HEK293 (cell line): ENCODE measurements around the gene MAFF.

Source experiments
- CTCF ChIA-PET: fragments of 350-600 bp; formaldehyde crosslinking; extraction: SDS; loops from one replicate; lab custom pipeline; 2021; ENCODE audit warnings: antibody characterized with exemption; lab: Yijun Ruan, JAX
- POLR2A ChIA-PET: fragments of 300-600 bp; formaldehyde crosslinking; extraction: SDS; loops from one replicate; lab custom pipeline; 2020; ENCODE audit warnings: antibody characterized with exemption, inconsistent platforms; lab: Yijun Ruan, JAX
- H3K27ac ChIP-seq: fragments of 200-500 bp; sonication (Bioruptor generic); 2 replicates; pipeline ENCODE4 v1.5.1; 2014; ENCODE audit warnings: low read depth, low read length, control low read depth, inconsistent platforms; ENCODE audit errors: extremely low read depth
- H3K36me3 ChIP-seq, 2 experiments: fragments of 200-500 bp in 1 of 2; sonication (Bioruptor generic) in 1 of 2; 1 replicate in 1 of 2; 2 replicates in 1 of 2; pipeline ENCODE4 v1.5.1; 2014 to 2017; ENCODE audit warnings: inconsistent platforms in 2 of 2, low read length in 2 of 2; ENCODE audit not compliant: control insufficient read depth in 2 of 2, insufficient read depth in 1 of 2
- H3K4me1 ChIP-seq: fragments of 200-500 bp; sonication (Bioruptor generic); 2 replicates; pipeline ENCODE4 v1.5.1; 2014; ENCODE audit warnings: mild to moderate bottlenecking, low read length, inconsistent platforms; ENCODE audit not compliant: control insufficient read depth, insufficient read depth
- H3K4me3 ChIP-seq: 2 replicates; pipeline ENCODE4 v1.5.1; 2011; ENCODE audit warnings: low read depth, mild to moderate bottlenecking, control low read depth, low read length, moderate library complexity
- H3K9me3 ChIP-seq: fragments of 200-500 bp; sonication (Bioruptor generic); 2 replicates; pipeline ENCODE4 v1.5.1; 2014; ENCODE audit warnings: low read depth, low read length, inconsistent platforms; ENCODE audit not compliant: control insufficient read depth, insufficient read depth
- ZBTB1 ChIP-seq: fragments of 450-650 bp; formaldehyde crosslinking; IDR thresholded peaks from 2 replicates; pipeline ENCODE4 v1.5.1; 2016; ENCODE audit warnings: missing biosample characterization, missing genetic modification characterization
- ZBTB7A ChIP-seq: fragments of 450-650 bp; formaldehyde crosslinking; IDR thresholded peaks from 2 replicates; pipeline ENCODE4 v1.5.1; 2016; ENCODE audit warnings: low read depth, missing biosample characterization, missing genetic modification characterization
- ZNF174 ChIP-seq: fragments of 450-650 bp; formaldehyde crosslinking; IDR thresholded peaks from 2 replicates; pipeline ENCODE4 v1.5.0; 2017; ENCODE audit warnings: missing biosample characterization, mild to moderate bottlenecking, missing genetic modification characterization
- ZNF514 ChIP-seq: fragments of 450-650 bp; formaldehyde crosslinking; IDR thresholded peaks from 2 replicates; pipeline ENCODE4 v1.5.1; 2016; ENCODE audit warnings: missing biosample characterization, missing genetic modification characterization
- ZNF571 ChIP-seq: fragments of 450-650 bp; formaldehyde crosslinking; IDR thresholded peaks from 2 replicates; pipeline ENCODE4 v1.5.0; 2017; ENCODE audit warnings: missing biosample characterization, missing genetic modification characterization
- ZNF629 ChIP-seq: fragments of 450-650 bp; formaldehyde crosslinking; IDR thresholded peaks from 2 replicates; pipeline ENCODE4 v1.5.1; 2017; ENCODE audit warnings: missing biosample characterization, missing genetic modification characterization
- ZNF658 ChIP-seq: fragments of 450-650 bp; formaldehyde crosslinking; IDR thresholded peaks from 2 replicates; pipeline ENCODE4; 2016; ENCODE audit warnings: missing biosample characterization, missing genetic modification characterization
- ZNF660 ChIP-seq: fragments of 450-650 bp; IDR thresholded peaks from 2 replicates; pipeline ENCODE4 v1.5.1; 2018; ENCODE audit warnings: missing biosample characterization, mild to moderate bottlenecking, missing genetic modification characterization
- ZSCAN16 ChIP-seq: fragments of 450-650 bp; formaldehyde crosslinking; IDR thresholded peaks from 2 replicates; pipeline ENCODE4 v1.5.1; 2016; ENCODE audit warnings: missing biosample characterization, missing genetic modification characterization
- TF ChIP-seq, protein P1 (sequence below): fragments of 450-650 bp; formaldehyde crosslinking; IDR thresholded peaks from 2 replicates; pipeline ENCODE4 v1.5.1; 2016; ENCODE audit warnings: missing biosample characterization, missing genetic modification characterization
- TF ChIP-seq, protein P2 (sequence below): fragments of 450-650 bp; formaldehyde crosslinking; conservative IDR thresholded peaks from 2 replicates; pipeline ENCODE4 v1.5.1; 2016; ENCODE audit warnings: low read depth, missing biosample characterization, missing genetic modification characterization
- TF ChIP-seq, protein P3 (sequence below): fragments of 450-650 bp; formaldehyde crosslinking; IDR thresholded peaks from 2 replicates; pipeline ENCODE4 v1.5.1; 2016; ENCODE audit warnings: missing biosample characterization, missing genetic modification characterization
- TF ChIP-seq, protein P4 (sequence below): fragments of 450-650 bp; formaldehyde crosslinking; optimal IDR thresholded peaks from 2 replicates; pipeline ENCODE3; 2016; ENCODE audit warnings: missing biosample characterization, mild to moderate bottlenecking, missing genetic modification characterization

Gene MAFF

DNA sequence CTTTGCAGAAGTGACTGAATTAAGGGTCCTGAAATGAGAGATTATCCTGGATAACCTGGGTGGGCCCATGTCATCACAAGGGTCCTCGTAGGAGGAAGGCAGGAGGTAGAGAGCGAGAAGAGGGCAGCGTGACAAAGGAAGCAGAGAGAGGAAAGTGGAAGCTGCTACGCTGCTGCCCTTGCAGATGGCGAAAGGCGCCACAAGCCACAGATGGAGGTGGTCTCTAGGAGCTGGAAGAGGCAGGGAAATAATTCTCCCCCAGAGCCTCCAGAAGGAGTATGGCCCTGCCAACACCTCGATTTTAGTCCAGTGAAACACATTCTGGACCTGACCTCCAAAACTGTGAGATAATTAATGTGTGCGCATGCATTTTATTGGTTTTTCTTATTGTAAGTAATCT, 57.6 kb downstream of the MAFF start:
- no peaks in the 10 kb centered on the region for H3K9me3 ChIP-seq
- H3K36me3 ChIP-seq, result peaks cover 0 to 12% of the 10 kb centered on the region in 2 experiments; a peak in 2 of 3 replicates
- no peak overlapping the region for H3K4me3 ChIP-seq
- no peak overlapping the region for H3K27ac ChIP-seq
- TF ChIP-seq, protein P1, sequence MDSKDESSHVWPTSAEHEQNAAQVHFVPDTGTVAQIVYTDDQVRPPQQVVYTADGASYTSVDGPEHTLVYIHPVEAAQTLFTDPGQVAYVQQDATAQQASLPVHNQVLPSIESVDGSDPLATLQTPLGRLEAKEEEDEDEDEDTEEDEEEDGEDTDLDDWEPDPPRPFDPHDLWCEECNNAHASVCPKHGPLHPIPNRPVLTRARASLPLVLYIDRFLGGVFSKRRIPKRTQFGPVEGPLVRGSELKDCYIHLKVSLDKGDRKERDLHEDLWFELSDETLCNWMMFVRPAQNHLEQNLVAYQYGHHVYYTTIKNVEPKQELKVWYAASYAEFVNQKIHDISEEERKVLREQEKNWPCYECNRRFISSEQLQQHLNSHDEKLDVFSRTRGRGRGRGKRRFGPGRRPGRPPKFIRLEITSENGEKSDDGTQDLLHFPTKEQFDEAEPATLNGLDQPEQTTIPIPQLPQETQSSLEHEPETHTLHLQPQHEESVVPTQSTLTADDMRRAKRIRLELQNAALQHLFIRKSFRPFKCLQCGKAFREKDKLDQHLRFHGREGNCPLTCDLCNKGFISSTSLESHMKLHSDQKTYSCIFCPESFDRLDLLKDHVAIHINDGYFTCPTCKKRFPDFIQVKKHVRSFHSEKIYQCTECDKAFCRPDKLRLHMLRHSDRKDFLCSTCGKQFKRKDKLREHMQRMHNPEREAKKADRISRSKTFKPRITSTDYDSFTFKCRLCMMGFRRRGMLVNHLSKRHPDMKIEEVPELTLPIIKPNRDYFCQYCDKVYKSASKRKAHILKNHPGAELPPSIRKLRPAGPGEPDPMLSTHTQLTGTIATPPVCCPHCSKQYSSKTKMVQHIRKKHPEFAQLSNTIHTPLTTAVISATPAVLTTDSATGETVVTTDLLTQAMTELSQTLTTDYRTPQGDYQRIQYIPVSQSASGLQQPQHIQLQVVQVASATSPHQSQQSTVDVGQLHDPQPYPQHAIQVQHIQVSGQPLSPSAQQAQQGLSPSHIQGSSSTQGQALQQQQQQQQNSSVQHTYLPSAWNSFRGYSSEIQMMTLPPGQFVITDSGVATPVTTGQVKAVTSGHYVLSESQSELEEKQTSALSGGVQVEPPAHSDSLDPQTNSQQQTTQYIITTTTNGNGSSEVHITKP, result peak; percentile 69
- TF ChIP-seq, protein P2, sequence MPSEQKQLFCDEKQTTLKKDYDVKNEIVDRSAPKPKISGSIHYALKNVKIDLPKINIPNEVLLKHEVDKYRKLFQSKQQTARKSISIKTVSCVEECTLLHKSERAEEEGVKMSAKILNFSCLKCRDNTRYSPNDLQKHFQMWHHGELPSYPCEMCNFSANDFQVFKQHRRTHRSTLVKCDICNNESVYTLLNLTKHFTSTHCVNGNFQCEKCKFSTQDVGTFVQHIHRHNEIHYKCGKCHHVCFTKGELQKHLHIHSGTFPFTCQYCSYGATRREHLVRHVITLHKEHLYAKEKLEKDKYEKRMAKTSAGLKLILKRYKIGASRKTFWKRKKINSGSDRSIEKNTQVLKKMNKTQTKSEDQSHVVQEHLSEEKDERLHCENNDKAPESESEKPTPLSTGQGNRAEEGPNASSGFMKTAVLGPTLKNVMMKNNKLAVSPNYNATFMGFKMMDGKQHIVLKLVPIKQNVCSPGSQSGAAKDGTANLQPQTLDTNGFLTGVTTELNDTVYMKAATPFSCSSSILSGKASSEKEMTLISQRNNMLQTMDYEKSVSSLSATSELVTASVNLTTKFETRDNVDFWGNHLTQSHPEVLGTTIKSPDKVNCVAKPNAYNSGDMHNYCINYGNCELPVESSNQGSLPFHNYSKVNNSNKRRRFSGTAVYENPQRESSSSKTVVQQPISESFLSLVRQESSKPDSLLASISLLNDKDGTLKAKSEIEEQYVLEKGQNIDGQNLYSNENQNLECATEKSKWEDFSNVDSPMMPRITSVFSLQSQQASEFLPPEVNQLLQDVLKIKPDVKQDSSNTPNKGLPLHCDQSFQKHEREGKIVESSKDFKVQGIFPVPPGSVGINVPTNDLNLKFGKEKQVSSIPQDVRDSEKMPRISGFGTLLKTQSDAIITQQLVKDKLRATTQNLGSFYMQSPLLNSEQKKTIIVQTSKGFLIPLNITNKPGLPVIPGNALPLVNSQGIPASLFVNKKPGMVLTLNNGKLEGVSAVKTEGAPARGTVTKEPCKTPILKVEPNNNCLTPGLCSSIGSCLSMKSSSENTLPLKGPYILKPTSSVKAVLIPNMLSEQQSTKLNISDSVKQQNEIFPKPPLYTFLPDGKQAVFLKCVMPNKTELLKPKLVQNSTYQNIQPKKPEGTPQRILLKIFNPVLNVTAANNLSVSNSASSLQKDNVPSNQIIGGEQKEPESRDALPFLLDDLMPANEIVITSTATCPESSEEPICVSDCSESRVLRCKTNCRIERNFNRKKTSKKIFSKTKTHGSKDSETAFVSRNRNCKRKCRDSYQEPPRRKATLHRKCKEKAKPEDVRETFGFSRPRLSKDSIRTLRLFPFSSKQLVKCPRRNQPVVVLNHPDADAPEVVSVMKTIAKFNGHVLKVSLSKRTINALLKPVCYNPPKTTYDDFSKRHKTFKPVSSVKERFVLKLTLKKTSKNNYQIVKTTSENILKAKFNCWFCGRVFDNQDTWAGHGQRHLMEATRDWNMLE, result no peak
- H3K4me1 ChIP-seq, result peaks cover 11% of the 10 kb centered on the region
- ChIA-PET POLR2A (interaction anchor here (0.5 kb wide), 1 partner anchor 8 kb away, joined by 3 read pairs; no protein-coding TSS in a partner anchor), CTCF (interaction anchor here (0.9 kb wide), 1 partner anchor 207 kb away, joined by 3 read pairs; no protein-coding TSS in a partner anchor)

DNA sequence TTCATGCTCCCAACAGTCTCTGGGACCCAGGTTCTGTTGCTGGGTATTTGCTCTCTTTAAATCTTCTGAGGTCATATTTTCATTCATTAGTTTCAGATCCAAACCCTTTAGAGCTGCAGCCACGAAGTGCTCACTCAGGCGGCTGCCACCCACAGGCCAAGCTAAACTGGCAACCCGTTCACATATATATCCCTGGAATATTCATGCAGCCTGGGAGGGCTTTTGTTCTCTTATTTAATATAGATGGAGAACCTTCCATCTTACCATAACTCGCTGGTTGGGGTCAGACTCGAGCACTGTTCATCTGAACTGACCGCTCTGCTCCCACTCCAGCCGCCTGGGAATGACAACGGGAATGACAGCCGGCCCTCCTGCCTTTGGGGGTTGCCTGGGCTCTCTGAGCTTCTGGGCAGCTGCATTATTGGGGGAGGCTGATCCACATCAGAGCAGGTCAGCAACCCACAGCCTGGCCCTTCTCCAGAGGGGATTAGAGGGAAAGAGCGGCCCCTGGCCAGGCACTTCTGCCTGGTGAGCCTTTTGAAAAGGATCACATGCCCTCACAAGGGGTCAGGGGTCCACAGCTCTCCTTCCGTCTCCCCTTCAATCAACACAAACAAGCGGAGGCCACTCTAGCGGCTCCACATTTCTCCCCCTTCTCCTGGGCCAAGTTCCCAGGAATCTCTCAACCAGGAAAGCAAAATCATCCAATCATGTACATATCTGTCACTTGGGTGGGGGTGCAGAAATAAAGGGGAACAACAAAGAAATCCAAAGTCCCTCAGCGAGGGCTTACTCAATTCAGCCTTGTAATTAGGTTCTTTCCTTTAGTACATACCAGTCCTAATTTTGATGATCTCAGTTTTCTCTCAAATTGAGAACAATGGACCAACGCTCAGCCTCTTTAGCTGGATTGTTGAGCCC, 59.2 kb downstream of the MAFF start:
- Histone ChIP-seq H3K4me1 (peaks cover 11% of the 10 kb centered on the region), H3K36me3 (peaks cover 0 to 25% of the 10 kb centered on the region in 2 experiments; a peak in 2 of 3 replicates), H3K9me3 (no peaks in the 10 kb centered on the region), H3K27ac (no peak overlapping the region), H3K4me3 (no peak overlapping the region)
- CTCF ChIA-PET, result interaction anchor here (0.6 to 1.6 kb wide), 5 partner anchors 16 to 92 kb away, joined by 3 to 5 read pairs (median 4); no protein-coding TSS in a partner anchor
- POLR2A ChIA-PET, result interaction anchor here (1.3 kb wide), 1 partner anchor 9 kb away, joined by 3 read pairs; no protein-coding TSS in a partner anchor
- TF ChIP-seq ZBTB7A, result no peak
- no peak for TF ChIP-seq ZNF571
- no peak for TF ChIP-seq ZNF658 (tag by site-specific recombination)
- TF ChIP-seq ZNF174 (tag by site-specific recombination), result no peak
- no peak for TF ChIP-seq ZBTB1 (tag by site-specific recombination)
- TF ChIP-seq ZSCAN16 (tag by site-specific recombination), result no peak
- no peak for TF ChIP-seq ZNF629
- TF ChIP-seq, protein P3, sequence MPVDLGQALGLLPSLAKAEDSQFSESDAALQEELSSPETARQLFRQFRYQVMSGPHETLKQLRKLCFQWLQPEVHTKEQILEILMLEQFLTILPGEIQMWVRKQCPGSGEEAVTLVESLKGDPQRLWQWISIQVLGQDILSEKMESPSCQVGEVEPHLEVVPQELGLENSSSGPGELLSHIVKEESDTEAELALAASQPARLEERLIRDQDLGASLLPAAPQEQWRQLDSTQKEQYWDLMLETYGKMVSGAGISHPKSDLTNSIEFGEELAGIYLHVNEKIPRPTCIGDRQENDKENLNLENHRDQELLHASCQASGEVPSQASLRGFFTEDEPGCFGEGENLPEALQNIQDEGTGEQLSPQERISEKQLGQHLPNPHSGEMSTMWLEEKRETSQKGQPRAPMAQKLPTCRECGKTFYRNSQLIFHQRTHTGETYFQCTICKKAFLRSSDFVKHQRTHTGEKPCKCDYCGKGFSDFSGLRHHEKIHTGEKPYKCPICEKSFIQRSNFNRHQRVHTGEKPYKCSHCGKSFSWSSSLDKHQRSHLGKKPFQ (tag by site-specific recombination), result no peak
- TF ChIP-seq ZNF514 (tag by site-specific recombination), result no peak
- TF ChIP-seq ZNF660 (tag by site-specific recombination), result no peak
- TF ChIP-seq, protein P4, sequence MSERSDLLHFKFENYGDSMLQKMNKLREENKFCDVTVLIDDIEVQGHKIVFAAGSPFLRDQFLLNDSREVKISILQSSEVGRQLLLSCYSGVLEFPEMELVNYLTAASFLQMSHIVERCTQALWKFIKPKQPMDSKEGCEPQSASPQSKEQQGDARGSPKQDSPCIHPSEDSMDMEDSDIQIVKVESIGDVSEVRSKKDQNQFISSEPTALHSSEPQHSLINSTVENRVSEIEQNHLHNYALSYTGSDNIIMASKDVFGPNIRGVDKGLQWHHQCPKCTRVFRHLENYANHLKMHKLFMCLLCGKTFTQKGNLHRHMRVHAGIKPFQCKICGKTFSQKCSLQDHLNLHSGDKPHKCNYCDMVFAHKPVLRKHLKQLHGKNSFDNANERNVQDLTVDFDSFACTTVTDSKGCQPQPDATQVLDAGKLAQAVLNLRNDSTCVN (tag by site-specific recombination), result no peak
